ENCODE results near the gene CEP72.
"Not testable (repeated sequence)": the region's sequence is repeated elsewhere in the genome, so short reads cannot be mapped to it uniquely, and the experiment has no call there.

CEP72 gene

DNA sequence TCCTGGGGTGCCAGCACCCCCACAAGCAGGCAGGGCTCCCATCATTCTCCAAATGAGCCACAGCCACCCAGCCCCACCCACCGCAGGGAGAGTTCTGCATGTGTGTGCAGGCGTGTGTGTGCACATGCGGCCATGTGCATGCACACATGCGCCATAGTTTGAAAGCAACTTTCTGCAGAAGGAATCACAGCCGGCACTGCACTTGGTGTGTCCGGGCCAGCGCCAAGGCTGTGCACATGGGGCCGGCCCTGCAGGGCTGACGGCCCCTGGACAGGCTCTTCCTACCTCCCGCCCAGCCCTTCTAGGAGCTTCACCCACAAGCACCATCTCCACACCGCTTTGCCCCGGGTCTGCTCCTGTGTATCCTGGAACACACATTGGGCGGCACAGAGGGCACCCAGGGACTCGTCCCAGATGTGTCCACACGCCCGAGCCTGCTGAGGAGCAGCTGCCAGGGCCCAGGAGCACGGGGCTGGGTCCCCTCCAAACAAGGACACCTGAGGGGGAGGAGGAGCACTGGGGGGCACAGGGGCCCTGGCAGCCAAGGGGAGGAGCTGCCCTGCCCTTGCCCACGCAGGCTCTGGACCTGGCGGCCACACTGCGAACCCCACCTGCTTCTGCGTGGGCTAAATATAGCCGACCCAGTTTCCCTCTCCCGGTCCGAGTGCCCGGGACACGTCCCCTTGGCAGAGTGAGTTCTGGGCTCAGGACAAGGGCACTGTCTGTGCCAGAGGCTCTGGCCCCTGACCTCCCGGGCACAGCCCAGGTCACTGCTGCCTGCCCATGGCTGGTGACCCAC is 61.9 kb downstream of the CEP72 start:
- DNase-seq: no peak

DNA sequence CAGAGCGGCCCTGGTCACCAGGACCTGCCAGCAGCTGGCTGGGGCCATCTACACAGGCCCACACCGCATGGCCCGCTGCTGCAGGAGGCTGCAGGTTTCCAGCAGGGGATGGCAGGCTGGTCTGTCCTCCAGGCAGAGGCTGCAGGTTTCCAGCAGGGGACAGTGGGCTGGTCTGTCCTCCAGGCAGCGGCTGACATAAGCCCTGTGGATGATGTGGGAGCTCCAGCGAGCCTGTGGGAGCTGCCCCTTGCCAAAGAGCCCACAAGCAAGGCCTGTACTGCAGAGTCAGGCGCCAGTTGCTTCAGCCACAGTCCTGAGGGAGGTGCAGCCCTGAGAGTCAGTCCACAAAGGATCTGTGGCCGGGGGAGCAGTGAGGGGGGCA is 62.5 kb downstream of the CEP72 start:
- no peak for DNase-seq

DNA sequence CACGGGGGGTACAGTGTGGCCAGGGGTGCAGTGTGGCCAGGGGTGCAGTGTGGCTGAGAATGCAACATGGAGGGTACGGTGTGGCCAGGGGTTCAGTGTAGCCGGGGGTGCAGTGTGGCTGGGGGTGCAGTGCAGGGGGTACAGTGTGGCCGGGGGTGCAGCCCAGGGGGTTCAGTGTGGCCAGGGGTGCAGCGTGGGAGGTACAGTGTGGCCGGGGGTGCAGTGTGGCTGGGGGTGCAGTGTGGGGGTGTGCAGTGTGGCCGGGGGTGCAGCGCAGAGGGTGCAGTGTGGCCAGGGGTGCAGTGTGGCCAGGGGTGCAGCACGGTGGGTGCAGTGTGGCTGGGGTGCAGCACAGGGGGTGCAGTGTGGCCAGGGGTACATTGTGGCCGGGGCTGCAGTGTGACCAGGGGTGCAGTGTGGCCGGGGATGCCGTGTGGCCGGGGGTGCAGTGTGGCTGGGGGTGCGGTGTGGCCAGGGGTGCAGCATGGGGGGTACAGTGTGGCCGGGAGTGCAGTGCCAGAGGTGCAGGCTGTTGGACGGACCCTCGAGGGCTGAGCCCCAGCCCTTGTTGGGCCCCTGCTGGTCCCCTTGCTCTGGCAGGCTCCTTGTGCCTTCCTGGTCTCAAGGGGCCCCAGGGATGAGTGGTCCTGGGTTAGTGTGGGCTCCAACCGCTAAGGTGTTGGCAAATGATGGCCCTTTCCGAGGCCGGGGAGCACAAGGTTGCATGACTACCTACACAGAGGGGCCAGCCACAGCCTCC is 63.2 kb downstream of the CEP72 start:
- DNase-seq: no peak

DNA sequence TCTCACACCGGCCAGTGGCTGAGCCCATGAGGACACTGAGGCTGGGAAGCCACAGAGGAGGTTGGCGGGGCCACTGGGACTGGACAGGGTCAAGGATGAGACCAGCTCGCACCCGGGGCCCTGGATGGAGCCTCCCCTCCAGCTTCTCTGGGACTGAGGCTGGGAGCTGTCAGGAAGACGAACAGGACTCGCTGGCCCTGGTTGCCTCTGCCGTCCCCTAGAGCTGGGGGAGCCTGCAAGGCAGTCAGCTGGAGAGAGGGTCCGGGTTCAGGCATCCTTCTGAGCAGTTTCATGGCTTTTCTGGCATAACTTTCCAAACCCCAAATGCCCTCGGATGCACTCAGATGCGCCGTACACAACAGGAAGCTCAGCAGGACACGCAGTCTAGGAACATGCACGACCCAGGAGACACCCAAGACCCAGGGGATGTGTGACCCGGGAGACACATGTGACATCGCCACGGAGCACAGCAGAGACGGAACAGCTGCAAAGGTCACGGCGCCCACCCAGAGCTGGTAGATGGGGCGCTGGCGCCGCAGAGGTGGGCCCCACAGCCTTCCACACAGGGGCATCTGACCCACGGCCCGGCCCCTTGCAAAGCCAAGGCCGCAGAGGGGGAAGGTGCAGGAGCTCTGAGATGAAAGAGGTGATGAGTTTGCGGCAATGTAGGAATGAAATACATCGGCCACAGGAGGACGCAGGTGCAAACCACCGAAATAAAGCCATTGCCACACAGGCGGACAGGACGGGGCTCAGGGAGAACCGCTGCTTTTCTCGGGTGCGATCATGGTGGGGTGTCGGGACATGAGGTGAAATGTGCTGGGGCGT is 63.9 kb downstream of the CEP72 start:
- peak; percentile 51 for DNase-seq

DNA sequence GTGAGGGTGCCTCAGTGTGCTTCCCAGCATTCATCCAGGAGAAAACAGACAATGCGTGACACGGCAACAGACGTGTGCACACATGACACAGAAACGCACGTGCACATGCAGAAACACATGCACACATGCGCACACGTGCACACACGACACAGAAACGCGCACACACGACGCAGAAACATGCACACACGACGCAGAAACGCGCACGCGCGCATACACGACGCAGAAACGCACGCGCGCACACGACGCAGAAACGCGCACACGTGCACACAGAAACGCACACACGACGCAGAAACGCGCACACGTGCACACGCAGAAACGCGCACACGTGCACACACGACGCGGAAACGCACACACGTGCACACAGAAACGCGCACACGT is 64.5 kb downstream of the CEP72 start:
- no peak for DNase-seq

DNA sequence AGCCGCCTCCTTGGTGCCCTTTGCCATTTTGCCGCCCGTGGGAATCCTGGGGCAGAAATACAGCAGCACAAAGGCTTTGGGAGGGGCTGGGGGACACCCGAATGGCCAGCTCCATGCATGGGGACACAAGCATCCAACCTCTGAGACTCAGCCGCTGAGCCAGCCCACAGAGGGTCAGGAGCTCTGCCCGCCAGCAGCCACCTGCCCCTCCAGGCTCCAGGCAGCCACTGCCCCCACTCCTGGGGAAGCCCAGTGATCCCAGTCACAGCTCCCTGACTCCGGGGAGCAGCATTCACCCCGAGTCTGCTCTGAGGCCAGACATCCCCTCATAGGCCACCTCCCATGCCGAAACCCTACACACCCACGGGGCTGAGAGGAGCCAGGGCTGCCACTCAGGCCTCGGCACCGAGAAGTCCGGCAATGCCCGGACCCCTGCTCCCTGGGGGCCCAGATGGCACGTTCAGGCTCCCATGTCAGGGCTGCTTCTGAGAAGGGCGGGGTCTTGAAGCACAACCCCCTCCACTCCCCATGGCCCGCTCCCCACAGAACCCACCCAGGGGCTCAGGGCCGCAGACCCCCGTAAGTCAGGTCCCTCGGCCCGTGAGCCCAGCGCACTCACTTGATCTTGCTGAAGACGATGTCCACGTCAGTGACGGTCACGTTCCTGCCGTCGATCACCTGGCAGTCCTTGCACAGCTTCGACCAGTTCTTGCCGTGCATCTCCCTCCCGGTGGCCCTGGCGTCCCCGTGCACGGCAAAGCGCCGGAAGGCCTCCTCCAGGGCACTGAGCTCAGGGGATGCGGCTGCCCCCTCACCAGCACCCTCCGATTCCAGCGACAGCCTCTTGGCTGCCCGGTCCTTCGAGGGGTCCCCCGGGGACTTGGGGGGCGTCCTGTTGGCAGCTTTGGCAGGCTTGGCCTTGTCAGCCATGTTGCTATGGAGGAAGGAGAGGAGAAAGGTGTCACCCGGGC is 65.3 kb downstream of the CEP72 start:
- DNase-seq: peak; percentile 46

DNA sequence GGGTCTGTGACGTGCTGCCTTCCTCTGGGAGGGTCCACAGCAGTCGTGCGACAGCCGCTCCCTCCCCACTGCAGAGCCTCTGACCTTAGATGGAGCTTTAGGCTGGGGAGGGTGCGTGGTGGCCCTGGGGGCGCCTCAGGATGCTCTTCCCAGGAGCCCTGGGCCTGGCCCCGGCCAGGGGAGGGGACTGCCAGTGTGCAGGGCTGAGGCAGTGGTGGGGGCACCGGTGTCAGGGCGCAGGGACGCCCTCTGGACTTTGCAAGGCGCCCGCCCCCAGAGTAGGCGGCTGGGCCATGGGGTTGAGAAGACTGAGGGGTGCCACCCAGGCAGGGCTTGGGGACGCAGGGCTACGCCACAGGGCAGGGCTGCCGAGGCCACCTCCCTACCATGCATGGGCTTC is 66.4 kb downstream of the CEP72 start:
- peak; percentile 42 for DNase-seq

DNA sequence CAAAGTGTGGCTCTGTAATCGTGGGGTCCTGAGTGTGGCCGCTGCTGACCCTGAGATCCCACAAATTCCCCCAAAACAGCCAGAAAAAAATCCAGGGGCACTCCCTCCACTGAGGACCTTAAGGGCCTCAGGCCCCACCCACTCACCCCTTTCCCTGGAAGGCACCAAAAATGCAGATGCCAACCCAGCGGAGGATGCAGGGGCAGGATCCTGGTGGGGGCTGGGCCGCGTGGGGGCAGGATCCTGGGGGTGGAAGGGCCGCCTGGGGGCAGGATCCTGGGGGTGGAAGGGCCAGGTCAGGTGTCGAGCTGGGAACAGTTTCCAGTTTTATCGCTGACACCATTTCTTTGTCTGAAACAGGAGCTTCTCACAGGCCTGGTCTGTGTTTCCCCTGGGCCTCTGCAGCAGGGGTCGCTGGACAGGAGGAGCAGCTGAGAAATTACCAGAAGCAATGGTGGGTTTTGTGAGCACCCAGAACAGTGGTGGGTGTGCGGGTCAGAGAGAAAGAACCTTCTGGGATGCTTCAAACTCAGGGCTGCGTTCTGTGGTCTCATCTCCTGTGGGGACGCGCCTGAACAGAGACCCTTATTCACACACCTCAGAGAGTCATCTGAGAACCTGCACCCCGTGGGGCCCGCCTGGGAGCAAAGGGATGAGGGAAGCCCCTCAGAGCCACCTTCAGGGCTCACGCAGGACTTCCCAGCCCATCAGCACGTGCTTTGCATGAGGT is 67.2 kb downstream of the CEP72 start:
- DNase-seq: peak; percentile 40

DNA sequence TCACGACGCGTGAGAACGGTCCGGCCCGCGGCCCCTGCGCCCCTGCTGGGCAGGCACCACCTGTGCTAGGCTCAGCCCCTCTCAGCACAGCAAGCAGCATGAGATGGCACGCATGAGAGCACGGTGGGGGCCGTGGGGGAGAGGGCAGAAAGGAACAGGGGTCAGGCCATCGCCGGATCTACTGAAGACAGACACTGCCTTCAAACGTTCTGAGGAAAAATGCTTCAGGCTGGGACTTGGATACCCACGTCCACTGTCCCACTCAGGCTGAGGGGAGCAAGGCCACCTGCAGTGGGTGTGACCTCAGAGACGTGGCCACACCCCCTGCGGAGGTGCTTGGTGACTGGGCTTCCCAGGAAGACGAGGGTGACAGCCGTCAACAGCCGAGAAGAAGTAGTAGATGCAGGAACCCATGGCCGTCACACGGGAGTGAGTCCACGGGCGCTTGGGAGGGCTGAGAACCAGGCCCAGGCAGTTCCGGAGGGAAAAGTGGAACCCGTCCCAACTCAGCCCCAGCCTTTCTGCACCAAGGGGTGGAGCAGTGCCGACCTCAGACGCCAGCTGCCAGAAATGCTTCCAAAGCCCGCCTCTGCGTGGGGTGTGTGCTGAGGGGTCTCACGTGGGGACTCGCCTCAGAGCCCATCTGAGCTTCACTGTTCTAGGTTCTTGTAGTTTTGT is 68.1 kb downstream of the CEP72 start:
- DNase-seq: not testable (repeated sequence)

DNA sequence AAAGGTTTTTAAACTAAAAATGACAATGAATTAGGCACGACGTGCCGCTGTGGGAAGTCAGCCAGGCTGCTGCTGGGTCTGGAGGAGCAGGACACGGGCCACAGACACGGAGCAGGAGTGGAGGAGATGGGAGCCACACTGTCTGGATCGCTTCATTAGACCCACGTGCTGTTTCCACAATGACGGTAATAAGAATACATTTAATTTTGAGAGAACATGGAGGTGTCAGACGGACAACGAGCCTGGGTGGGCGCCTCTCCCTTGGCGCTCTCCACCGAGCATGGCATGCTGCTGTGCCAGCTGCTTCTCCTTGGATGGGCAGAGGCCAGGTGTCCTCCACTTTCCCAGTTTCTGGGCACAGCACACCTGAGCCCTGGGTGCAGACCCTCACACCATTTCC is 68.7 kb downstream of the CEP72 start:
- peak; percentile 28 for DNase-seq

DNA sequence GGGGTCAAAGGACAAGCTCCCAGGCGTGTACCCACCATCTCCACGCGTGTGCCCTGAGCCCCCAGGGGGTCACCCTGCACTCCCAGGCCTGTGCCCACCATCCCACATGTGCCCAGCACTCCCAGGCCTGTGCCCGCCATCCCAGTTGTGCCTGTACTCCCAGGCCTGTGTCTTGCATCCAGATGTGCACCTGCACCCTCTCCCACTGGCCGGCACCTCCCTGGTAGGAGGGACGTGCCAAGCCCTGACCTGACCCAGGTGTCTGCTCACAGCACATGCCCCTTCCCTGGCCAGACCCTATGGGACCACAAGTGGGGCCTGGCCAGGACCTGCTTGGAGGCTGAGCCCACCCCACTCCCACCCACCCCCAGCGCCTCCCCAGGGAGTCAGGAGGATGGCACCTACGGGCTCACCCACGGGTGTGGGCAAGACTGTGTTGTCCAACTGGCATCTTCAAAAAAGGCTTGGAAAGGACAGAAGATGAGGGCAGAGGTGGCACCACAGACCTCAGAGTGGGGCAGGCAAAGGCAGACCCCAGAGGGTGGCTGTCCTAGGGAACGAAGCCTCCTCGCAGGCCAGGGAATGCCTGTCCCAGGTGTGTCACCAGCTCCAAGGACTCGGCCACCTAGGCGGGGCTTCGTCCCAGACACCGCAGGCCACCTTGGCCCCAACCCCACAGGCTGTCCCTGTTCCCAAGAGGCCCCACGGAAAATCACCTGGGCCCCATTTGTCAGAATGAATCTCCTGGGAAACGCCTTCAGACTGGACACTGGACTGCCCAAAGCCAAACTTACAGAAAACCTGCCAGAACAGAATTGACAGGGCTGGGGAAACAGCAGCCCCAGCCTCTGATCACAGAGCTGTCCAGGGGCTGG is 69.4 kb downstream of the CEP72 start:
- DNase-seq: peak; percentile 47

DNA sequence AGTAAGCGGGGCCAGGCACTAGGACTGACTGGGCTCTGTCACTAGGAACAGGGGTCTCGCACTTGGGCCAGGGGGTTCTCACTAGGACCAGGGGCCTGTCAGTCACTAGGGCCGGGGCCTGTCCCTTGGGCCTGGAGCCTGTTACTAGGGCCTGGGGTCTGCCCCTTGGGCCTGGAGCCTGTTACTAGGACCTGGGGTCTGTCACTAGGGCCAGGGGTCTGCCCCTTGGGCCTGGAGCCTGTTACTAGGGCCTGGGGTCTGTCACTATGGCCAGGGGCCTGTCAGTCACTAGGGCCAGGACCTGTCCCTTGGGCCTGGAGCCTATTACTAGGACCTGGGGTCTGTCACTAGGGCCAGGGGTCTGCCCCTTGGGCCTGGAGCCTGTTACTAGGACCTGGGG is 70.1 kb downstream of the CEP72 start:
- peak; percentile 32 for DNase-seq

DNA sequence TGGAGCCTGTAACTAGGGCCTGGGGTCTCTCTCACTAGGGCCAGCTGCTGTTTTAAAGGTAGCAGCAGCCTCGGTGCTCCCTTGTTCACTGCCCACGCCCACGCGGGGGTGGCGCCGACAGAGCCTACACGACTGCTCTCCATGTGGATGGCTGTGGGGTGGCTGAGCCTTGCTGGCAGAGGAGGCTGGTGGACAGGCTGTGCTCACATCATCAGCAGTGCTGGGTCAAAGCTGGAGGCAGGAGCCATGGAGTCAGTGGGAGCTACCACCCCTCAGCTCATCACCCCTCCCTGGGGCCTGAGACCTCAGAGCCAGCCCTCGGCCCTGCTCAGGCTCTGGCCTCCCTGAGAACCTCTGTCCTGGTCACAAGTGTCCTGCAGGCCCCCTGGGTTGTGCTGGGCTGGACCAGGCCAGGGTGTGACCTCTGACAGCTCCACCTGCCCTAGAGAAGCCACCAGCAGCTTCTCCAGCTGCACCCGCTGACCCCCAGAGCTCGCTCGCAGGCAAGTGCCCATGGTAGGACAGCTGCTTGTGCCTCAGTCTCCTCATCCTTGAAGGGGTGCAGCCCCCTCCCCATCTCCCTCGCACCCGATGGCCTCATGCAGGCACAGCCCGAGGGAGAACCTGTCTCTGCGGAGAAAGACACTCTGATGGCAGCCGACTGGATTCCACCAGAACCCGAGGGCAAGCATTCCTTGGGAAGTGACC is 70.7 kb downstream of the CEP72 start:
- peak; percentile 48 for DNase-seq

DNA sequence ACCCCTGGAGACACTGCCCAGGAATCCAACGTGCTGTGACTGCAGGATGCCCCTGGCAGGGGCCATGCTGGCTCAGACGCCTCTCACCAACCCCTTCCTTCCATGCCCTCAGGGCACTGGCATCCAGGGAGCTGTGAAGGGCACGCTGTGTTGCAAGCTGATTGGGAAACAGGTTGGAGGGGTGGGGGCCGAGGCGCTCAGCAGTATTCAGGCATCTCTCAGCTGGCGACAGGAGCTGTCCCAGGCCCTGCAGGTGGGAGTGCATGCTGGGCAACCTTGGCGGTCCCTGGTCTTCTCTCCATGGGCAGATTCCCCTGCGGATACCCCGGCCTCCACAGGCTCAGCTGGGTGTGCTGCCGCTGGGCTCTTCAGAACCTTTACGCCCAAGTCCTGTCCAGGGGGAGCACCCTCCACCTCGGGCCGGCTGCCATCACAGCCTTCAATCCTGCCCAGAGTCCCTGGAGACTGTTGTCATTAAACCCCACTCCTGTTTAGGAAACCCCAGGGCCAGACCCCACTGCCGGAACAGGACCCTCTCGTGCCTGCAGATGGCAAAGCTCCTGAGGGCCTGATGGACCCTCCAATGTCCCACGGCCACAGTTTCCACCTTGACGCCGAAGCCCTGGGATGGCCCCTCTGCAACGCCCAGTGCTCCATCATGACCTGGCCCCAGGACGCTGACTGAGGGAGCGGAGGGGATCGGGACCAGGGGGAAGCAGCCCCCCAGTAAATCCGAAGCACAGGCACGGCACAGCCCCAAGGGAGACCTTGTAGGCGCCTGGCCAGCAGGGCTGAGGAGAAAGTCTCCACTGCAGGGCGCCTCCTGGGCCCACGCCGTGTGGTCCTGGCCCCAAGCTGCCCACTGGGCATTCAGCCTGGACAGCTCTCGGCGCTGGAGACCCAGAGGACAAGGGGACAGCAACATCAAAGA is 71.7 kb downstream of the CEP72 start:
- DNase-seq: peak; percentile 47

DNA sequence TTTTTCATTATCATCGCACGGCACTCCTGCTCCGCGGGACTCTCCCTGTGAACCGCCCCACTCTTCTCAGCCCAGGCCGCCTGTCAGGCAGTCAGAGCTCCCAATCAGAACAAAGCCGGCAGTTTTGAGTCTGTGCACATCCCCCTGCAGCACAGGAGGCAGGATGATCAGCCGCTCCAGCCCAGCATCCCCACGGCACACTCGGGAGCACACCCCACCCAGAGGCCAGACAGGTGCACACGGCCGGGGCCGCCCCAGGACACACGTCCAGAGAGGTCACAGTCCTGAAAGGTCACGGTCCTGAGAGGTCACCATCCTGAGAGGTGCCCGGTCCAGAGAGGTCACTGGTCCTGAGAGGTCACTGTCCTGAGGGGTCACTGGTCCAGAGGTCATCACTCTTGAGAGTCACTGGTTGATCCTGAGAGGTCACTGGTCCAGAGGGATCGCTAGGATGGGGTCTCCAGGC is 72.6 kb downstream of the CEP72 start:
- DNase-seq: peak; percentile 41

DNA sequence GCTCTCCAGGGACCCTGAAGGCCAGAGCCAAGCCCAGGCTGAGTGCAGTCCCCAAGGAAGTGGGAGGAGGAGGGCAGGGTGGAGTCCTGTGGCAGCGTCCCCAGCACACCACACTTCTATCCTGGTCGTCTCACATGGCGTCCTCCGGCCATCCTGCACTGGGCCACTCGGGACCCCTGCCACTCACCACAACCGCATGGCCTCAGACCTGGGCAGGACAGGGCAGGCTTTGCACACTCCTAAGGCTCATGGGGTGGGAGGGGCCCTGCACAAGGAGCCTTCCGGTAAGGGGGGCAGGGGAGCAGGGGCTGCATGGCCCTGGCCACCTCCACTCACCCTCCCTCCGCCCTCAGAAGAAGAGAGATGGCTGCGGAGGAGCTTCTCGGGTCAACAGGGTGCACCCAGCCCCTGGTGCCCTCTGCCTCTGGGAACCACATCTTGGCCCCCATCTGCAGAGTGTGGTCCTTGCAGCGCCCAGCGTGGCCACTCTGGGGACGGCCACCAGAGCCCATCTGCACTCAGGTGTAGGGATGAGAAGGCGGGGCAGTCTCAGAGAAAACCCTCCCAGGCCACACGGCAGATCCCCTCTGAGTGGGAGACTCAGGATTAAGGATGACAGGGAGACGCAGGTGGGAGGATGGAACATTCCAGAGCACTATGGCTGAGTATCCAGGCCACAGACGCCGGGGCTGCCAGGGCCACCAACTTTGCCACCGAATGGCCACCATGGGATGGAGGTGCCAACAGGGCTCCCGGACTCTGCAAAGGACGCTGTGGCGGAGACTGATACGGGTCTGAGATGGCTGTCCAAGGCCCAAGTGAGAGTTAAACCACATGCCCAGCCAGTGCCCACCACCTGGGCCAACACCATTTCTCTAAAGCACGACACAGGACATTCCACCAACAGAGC is 73.4 kb downstream of the CEP72 start:
- DNase-seq: peak; percentile 35

DNA sequence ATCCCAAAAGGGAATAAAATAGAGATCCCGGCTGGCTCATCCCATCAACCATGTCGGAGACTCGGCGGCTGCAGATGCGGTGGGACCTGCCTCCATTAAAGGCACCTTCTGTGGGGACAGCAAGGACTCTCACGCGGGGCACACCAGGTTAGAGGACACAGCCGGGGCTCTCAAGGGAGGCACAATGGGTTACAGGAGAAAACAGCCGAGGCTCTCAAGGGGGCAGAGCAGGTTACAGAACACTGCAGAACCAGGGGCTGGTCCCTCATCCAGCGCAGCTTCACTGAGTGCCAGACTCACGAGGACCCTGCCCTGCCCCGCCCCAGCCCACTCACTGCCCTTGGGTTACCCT is 74.0 kb downstream of the CEP72 start:
- not testable (repeated sequence) for DNase-seq

Measured in islet precursor cell (in vitro differentiated cells).